Stimulated activated CD8-positive, alpha-beta memory T cell treated with anti-CD3 and anti-CD28 coated beads, Interleukin-7, amount 100 ng/mL, for 4 hours (primary cell): Measurements from ENCODE around the gene EFNA4.

ENCODE experiments used
- DNase-seq, 2 donors: peaks; one replicate each; pipeline ENCODE4 v3.0.0-alpha.2; 2020; ENCODE audit warnings: low read depth in 2 of 2

The EFNA4 gene

DNA sequence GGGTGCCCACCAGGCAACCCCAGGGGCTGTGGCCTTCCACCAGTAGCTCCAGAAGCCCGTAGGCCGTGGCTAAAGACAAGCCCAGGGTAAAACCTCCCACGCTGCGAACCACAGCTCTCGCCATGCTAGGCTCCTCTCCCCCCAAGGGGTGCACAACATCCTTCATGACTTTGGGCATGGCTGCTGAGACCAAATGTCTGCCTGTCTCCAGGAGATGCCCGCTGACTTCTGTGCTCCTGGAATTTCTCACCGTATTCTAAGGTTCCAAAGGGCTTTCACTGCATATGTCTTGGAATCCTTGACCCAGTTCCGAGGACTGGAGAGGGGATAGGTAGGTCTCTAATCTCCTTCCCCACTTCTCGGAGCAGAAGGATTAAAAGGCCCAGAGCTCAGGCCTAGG lies 30.0 kb upstream of the EFNA4 start, which contains the start of the genes DCST1 and DCST2:
TSS of gene DCST1 (plus strand) at position 301 of the 400 bp plus-strand sequence. CDS start 213 bp downstream, outside the sequence.
TSS of gene DCST2 (minus strand) at position 258 of the 400 bp plus-strand sequence. CDS start at position 178, 80 bp downstream.
- no peak for DNase-seq

DNA sequence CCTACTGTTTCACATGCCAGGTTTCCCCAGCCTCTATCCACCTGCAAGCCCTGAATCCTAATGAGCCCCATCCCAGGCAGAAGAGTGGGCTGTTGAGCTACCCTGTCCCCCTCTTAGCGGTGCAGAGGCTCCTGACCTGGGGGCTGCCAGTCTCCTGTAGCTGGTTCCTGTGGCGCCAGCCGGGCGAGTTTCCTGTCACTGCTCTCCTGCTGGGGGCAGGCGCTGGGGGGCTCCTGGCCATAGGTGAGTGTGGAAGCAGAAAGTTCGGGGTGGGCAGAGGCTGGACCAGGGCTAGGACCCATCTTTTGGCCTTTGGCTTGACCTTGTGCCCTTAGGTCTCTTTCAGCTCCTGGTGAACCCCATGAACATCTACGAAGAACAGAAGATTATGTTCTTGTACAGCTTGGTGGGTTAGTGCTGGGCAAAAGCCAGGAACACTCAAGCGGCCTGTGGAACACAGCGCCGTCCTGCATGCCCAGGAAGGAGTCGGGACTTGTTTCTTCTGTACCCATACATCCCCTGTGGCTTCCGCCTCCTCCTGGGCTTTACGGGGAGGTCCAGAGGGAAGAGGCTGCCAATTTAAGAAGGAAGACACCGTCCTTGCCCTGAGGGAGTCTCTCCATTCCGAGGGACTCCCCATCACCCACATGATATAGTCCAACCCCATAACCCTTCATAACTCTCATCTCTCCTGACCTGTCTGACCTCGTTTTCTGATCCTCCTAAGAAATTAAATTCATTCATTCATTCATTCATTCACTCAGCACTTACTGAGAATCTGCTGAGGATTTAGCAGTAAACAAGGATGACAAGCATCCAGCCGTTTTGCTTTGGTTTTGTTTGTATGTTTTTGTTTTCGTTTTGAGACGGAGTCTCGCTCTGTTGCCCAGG lies 29.0 kb upstream of the EFNA4 start:
- no peak for DNase-seq

DNA sequence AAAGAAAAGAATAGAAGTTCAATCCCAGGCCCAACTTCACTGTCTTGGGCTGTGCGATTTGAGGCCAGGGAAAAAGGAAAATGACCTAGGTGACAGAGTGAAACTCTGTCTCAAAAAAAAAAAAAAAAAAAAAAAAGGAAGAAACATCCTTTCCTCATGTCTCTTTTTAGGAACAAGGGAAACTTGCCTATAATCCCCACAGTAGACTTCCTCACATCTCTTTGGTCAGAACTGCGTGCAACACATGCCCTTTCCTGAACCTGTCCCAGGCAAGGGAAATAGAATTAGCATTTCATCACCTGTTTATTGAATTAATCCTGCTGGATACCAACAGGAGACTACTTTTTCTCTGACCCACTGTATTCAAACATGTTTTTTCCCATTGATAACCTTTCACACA lies 27.6 kb upstream of the EFNA4 start:
- no peak for DNase-seq

DNA sequence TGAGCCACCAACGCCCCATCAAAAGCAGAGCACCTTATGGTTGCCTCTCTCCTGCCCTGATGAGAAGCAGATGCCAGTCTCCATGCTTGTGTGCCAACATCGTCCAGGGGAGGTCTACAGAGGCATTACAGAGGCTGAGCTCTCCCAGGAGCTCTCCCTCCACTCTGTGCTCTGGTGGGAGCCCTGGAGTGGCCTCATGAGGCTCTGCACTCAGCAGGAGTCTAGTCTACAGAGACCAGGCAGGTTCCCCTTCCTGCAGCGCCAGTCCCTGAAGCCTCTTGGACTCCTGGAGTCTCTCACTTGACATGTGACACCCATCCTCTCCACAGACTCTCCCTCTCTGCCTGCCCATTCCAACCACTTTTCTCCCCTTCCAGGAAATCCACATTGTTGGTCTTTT lies 26.5 kb upstream of the EFNA4 start:
- no peak for DNase-seq

DNA sequence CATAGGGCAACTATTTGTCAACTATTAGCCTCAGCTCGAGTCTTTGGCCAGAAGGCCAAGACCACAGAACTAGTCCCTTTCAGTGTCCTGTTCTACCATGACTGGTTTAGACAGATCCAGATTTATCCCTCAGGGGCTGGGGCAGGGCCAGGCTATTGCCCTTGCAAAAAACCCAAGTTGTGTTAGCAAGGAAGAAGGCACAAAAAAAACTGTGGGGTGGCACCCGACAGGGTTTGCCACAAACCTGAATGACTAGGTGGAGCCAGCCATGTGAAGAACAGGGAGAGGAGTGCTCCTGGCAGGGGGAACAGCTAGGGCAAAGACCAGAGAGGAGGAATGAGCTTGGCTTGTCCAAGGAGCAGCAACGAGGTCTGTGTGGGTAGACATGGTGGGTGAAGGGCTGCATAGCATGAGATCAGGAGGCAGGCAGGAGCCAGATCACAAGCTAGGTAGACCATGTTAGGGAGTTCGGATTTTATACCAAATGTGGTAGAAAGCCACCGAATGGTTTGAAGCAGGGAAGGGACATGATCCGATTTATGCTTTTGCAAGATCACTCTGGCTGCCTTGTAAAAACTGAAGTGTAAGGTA lies 25.6 kb upstream of the EFNA4 start:
- DNase-seq: no peak

DNA sequence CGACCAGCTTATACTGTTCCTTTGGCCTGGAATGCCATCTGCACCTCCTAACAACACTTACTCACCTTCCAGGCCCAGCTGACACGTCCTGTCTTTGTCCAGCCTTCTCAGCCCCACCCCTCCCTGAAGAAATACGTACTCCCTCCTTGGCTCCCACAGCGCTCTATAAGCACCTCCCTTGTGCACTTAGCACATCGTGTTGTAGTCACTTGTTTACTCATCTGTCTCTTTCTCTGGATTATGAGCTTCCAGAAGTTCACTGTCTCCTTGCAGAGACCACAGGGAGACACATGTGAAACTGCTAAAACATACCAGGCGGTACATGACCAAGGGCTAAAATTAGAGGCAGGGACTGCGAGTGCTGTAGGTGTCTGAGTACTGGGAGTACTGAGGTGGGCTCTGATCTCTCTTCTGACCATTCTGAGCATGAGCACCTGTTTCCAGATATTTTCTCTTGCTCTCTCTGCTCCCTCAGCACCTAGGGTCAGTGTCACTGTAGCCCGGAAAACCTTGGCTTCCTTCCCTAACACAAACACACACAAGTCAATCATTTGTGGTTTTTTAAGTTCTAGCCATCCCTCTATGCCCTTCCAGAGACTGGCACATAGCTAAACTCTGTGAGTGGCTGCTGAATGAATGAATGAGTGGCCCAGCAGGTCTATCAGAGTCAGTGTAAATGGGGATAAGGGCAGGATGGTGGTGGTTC lies 24.8 kb upstream of the EFNA4 start:
- no peak for DNase-seq

DNA sequence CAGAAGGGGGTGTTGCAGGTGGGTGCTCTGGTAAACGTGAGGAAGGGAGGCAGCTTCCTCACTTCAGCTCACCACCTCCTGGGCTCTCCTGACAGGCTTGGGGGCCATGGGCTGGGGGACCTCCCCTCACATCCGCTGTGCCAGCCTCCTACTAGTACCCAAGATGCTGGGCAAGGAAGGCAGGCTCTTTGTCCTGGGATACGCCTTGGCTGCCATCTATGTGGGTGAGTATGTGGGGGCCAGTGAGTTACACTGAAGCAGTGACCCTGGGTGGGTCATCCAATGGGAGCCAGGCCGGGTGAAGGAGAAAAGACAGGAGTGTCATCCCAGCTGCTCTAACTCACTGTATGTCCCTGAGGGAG lies 24.3 kb upstream of the EFNA4 start:
- no peak for DNase-seq

DNA sequence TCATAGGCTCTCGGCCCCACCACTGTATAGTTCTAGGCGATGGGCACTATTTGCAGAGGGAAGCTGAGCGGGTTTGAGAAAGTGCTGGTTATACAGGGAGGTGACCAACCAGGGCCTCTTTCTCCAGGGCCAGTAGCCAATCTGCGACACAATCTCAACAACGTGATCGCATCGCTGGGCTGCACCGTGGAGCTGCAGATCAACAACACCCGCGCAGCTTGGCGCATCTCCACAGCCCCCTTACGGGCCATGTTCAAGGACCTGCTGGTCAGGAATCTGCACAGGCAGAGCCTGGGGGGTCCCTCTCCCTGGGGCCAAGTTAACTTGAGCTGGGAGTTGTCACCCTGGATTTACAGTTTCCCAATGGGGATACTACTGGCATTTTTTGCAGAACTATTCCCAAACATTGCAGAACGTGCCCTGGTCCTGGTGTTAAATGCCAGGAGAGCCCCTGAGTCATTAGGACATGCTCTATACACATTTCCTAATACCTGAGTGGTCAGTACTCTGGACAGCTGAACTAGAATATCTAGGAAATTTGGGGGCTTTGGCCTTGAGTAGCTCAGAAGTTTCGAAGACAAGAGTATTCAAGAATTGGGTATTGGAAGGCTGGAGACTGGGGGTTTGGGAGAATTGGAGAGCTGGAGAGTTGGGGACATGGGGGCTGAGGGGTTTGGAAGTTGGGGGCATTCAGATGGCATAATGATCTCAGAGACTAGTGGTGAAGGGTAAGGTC lies 23.0 kb upstream of the EFNA4 start:
- DNase-seq: no peak

DNA sequence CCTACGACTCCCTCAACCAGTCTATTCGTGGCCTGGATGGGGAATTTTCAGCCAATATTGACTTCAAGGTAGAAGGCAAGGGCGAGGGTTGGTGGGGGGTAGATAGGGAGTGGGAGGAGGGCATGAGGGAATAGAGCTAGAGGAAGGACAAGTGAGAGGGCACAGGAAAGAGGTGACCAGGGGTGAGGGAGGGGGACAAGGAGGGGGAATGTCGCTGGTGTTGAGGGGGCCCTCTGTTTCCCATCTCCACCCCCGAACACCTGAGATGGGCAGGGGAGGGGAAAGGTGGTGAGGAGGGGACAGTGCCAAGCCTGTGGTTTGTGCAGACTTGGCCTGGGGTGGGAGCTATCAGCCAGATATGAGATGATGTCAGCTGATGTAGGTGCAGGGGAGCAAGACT lies 20.8 kb upstream of the EFNA4 start:
- no peak for DNase-seq

DNA sequence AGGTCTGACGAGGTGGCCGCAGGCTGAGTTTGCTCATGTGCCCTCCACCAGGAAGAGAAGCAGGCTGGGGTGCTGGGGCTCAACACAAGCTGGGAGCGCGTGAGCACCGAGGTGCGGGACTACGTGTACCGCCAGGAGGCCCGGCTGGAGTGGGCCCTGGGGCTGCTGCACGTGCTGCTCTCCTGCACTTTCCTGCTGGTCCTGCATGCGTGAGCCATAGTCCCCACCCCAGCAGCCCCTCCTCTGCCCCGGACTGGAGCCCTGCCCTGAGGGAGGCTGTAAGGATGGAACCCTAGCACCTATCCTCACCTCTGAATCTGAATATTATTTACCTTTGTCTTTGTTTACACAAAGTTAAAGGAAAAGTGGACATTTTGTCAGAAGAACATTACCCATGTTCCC lies 20.2 kb upstream of the EFNA4 start:
- DNase-seq: no peak

DNA sequence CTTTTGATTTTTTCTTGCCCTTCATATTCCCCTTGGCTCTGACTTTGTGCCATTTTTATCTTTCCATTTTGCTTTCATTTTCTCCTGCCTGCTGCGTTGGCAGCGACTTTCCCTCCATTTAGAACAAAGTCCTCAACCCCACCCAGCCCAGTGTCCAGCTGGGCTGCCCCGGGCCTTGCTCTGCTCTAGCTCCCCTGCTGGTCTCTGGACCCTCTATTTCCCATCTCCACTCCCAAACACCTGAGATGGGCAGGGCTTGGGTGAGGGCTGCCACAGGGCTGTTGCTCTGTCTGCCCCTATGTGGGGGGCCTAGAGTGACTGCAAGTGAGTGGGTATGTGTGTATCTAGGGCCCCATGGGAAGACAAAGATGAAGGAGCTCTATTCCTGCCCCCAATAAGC lies 19.7 kb upstream of the EFNA4 start:
- no peak for DNase-seq

DNA sequence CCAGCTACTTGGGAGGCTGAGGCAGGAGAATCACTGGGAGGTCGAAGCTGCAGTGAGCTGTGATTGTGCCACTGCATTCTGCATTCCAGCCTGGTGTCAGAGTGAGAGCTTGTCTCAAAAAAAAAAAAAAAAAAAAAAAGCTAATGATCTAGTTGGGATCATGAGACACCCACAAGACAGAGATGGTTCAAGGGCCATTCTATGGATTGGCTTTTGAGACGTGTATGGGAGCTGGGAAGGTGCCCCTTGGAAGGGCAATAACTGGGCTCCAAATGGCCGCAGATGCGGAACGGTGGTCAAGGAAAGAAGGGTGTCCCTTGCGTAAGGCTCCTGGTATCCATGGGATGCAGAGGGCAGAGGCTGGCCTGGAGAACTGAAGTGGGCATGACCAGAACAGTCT lies 19.2 kb upstream of the EFNA4 start:
- no peak for DNase-seq

DNA sequence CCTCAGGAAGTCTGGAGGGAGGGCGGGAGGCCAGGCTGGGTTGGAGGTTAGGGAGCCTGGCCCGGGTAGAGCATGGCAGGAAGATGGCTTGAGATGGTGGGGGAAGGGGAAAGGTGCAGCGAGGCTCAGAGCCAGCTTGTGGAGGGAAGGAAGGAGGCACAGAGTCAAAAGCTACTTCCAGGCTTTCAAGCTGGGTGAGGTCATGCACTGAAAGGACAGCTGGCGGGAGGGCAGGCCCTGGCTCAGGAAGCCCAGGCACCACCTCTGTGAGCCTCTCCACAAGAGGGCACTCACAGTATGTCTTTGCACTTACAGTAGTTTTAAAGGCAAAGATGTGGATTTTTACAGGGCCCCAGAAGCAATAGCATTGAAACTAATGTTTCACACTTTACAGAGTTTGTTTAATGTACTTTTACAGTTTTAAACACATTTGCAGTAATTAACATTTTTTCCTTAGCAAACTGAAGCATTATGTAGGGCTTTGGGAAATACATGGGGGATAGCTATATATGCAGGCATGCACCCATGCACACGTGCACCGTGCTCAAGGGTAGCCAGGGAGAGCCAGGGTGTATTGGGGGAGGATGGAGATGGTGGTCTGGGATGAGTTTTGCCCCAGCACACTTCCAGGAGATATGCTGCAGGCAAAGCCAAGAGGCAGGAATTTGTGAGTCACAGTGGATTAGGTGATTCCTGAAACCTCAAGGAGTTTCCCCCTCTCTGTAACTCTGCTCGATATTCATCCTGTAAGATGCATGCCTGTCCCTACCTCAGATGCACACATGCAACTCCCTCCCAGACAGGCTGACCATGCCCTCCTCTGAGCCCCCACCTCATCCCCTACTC lies 18.5 kb upstream of the EFNA4 start:
- DNase-seq: peak; percentile 21 to 42

DNA sequence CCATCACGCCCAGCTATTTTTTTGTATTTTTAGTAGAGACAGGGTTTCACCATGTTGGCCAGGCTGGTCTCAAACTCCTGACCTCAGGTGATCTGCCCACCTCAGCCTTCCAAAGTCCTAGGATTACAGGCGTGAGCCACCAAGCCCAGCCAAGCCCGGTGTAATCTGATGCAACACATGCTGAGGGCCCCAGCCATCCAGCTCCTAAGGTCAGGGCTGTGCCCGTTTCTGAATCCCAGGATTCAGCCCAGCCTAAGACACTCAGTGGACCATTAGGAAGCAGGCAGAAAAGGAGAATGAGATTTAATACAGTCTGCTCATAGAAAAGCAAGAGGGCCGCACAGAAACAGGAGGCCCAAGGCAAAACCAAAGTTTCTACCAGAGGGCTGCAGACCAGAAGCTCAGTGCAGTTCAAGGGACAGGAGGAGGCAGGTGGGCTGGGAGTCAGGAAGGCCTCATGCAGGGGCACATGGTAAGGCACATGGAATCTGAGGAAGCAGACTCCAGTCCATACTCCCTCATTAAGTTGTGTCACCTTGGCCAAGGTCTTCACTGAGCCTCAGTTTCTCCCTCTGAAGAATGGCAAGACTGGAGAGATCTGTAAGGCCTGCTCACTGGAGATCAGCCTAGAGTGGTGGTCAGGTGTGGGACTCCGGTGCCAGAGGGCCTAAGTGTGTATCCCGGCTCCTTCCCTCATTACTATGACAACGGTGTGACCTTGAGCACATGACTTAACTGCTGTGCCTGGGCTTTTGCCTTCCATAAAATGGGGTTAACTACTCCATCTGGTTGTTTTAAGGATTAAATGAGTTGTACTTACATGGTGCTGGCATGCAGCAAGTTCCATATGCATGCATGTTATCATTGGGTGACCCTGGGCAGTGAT lies 14.8 kb upstream of the EFNA4 start:
- no peak for DNase-seq

DNA sequence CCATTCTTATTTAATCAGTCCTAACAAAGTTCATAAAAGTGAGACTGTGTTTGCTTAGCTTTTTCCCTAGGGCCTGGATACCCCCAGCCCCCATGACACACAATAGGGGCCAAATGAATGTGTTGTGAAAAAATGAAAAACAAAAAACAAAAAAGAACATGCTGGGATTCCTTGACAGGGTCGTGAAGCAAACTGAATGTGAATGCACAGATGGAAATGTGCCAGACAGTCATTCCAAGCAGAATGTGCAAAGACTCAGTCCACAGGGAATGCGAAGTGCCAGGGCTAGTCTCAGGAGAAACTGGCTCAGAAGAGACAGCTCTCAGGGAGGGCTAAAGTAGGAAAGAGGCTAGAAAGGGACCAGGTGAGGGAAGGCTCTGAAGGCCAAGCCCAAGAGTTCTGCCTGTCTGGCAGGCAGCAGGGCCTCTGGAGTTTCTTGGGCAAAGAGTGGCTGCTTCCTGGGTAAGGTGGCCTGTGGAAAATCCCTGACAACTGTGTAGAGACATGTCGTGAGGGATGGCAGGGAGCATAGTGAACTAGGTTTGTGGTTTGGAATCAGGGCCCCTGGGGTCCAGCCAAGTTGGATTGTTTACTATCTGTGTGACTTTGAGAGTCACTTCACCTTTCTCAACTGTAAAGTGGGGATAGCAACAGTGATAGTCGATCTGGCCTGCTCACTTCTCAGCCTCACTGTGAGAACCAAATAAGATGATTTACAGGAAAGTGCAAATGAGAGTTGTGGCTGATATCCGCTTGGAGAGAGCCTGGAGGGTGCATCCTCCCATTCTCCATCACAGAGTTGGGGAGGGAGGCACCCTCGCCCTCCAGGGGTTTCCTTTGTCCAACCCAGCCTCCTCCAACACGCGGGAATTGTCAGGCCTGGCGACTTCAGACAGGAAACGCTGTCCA lies 13.6 kb upstream of the EFNA4 start:
- DNase-seq: no peak

DNA sequence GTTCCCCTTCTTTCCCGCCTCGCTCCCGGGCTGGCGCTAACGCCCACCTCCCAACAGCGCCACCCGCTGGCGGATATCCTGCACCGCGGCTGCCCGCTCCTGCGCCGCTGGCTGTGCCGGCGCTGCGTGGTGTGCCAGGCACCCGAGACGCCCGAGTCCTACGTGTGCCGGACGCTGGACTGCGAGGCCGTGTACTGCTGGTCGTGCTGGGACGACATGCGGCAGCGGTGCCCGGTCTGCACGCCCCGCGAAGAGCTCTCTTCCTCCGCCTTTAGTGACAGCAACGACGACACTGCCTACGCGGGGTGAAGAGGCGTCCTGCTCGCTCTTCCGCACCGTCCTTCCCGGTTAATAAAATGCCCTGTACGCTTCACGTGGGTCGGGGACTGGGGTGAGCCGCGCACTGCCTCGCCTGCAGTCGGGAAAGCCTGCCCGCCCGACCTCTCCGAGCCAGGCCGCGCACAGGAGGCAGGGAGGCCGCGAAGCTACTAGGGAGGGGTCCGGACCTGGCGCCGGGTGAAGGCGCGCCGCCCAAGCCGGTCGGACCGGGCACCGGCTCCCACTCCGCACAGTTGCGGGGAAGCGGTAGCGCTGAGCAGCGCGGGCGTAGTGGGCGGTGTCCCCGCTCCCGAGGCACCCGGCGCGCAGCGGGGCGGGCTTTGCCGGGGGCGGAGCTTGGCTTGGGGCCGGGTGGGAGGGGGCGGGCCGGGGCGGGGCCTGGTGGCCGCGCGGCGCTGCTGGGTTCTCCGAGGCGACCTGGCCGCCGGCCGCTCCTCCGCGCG lies 12.8 kb upstream of the EFNA4 start, which contains the start of gene ADAM15:
TSS of gene ADAM15 (plus strand) at position 757 of the 782 bp plus-strand sequence. CDS start 71 bp downstream, outside the sequence.
- DNase-seq: peak; percentile 46 to 74

DNA sequence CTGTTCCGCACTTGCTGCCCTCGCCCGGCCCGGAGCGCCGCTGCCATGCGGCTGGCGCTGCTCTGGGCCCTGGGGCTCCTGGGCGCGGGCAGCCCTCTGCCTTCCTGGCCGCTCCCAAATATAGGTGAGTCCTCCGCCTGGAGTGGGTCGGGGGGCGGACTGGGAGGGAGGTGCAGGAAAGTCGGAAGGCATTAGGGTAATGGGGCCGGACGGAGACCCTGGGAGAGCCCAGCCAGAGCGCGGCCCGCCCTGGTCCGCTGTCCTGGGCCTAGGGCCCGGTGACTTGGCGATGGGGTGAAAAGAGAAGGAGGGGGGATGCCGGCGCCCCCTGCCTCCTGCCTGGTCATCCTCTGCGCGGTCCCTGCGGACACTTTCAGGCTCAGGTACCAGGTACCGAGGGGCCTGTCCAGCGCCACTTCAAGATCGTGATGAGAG lies 12.2 kb upstream of the EFNA4 start:
- no peak for DNase-seq
